Stimulated activated CD8-positive, alpha-beta memory T cell treated with anti-CD3 and anti-CD28 coated beads, Interleukin-12 subunit alpha, Interleukin-12 subunit beta, amount 100 ng/mL, for 1 hour (primary cell): Measurements from ENCODE around the gene TSHZ3.

ENCODE experiments used
- DNase-seq: peaks from one replicate; pipeline ENCODE4 v3.0.0-alpha.2; 2020; ENCODE audit warnings: low read depth

The TSHZ3 gene

DNA sequence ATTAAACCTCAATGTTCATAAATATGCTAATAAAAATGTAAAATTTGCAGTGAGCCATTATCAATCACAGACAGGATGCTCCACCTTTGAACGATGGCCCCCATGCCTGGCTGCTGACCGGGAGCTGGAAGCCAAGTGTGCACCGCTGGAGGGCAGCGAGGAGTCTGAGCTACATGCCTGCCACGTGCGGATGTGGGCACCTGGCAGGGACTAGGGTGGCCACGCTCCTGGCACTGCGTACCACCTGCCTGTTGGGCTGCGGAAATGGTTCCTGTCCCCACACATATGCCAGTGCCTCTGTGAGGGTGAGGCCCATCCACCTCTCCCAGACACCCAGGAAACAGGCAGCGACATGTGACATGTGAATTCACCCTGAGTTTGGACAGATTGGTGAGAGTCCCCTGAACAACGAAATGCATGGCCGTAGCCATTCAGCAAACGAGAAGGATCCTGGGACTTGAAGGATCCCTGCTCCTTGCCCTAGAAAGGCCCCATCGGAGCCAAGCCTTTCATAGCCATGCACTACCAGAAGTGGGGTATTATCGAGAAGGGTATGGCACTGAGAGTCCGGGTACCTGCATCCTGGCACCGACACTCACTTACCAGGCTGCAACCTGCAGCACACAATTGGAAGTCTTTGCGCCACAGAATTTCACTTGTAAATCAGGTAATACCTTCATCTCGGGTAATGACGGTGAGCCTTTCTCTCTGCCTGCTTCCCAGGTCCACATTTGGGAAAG lies 35.8 kb downstream of the TSHZ3 start:
- DNase-seq, result no peak

DNA sequence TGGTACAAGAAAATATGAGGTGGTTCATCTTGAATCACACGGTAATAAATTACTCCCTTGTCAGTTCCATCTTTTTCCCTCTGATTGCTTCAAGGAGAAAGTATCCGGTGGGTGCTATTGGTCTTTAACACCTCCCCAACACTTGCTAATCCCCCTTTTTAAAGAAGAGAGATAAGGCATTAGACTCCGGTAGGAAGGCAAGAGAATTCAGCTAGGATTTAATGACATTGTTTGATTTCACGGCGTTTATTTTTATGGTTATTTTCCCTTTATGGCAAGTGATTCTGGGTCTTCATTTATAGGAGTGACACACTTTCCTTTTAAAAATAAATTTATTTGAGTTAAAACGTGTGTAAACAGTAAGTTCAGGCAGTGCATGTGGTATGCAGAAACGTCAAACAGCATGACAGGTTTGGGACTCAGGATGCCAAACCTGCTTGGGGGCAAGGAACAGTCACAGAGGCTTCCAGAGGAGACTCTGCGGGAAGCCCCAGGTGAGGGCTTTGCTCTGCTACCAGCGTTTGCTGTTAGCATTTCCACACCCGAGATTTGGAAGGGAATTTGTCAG lies 36.5 kb downstream of the TSHZ3 start:
- no peak for DNase-seq

- no peak for DNase-seq
Observed at GRCh38 chr19:31312009-31312676, 37.1 kb downstream of the TSHZ3 start.

DNA sequence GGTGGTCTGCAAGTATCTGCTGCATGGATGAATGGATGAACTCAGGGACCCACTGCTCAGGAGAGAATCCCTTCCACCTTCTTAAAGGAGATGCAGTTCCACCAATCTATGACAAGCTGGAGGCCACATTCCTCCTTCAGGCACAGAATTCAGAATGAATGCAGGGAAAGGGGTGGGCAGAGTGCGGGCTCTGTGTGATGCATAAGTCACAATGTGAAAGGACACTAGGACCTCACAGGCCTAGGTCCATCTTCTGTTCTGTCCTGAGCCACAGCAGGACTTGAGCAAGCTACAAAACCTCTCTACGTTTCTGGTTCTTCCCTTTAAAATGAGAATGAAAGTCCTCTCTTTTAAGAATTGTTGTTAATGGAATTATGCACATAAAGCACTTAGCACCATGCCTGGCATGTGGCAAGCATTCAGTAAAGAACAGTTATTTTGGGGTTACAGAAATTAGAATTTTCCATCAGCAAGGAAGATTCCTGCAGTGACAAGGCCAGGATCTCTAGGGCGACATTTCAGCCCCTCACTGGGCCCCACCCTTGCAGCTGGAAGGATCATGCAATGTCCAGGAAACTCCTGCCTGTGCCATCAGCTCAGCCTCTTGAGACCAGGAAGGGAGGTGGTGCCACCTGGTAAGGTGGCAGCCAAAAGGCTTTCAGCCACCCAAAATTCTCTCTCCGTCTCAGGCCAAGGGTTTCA lies 38.7 kb downstream of the TSHZ3 start:
- DNase-seq, result no peak

GRCh38 chr19:31308781-31309180 lies 40.5 kb downstream of the TSHZ3 start:
- DNase-seq, result no peak

- no peak for DNase-seq
Observed at GRCh38 chr19:31307071-31307669, 42.1 kb downstream of the TSHZ3 start.

GRCh38 chr19:31306006-31306753 lies 43.1 kb downstream of the TSHZ3 start:
- no peak for DNase-seq

DNA sequence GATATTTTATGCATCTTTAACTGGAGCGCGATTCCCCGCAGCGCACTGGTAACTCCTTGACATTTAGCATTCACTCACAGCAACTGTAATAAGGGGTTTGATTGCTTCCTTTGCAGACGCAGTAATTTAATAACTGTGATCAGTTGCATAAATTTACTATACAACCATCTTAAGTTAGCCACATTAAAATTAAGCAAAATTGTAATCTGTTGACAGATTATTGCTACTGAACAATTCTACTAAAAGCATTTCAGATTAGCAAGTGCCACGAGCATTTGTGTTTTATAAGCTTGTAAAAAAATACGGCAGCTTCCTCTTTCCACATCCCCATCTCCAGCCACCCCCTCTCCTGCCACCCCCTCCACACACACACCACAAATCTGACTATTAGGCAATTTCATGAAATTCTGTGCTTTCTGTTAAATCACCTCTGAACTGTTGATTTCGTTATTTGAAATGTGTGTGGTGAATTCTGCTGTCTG lies 44.4 kb downstream of the TSHZ3 start:
- DNase-seq, result no peak

DNA sequence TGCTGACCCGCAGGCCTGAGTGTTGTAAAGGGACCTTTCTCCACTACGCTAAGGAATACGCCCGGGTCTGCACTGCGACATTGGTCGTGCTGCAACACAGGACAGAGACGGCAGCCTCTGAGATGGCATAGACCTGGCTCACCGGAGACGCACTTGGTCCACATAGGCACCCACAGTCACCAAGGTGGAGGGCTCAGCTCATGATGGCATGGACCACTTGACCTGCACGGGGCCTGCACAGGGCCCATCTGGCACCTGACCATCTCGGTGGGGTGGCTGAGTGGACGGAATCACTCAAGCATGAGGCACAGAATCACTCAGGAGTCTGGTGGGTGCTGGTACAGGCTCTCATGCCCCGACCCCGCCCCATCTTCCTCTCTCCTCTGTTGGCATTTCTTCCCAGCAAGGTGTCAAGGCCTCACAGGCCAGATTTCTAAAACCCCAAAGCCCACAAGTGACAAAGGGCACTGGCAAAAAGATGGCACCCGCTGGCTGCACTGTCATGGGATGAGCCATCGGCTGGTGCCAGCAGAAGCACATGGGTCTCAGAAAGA lies 45.9 kb downstream of the TSHZ3 start:
- DNase-seq, result no peak

GRCh38 chr19:31301306-31301980 lies 47.8 kb downstream of the TSHZ3 start:
- no peak for DNase-seq

GRCh38 chr19:31300422-31300821 lies 48.8 kb downstream of the TSHZ3 start:
- DNase-seq, result no peak

DNA sequence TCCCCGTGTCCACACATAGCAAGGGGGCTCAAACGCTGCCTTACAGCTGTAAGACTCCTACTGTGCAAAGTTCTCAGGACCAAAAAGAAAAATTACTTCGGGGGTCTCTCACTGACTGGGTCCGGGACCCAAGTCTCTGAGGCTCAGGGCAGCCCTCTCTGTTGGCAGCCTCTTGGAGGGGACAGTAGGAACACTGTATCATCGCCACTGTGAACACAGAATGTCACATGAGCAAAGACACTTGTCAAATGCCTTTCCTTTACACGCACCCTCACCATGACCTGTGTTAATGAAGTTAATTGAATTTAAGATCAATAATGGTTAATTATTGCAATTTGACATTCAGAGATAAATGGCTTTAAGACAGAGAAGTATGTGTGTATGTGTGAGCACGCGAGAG lies 49.6 kb downstream of the TSHZ3 start:
- DNase-seq, result no peak

- no peak for DNase-seq
Observed at GRCh38 chr19:31297991-31298390, 51.2 kb downstream of the TSHZ3 start.

GRCh38 chr19:31296741-31297390 lies 52.4 kb downstream of the TSHZ3 start:
- DNase-seq, result no peak

DNA sequence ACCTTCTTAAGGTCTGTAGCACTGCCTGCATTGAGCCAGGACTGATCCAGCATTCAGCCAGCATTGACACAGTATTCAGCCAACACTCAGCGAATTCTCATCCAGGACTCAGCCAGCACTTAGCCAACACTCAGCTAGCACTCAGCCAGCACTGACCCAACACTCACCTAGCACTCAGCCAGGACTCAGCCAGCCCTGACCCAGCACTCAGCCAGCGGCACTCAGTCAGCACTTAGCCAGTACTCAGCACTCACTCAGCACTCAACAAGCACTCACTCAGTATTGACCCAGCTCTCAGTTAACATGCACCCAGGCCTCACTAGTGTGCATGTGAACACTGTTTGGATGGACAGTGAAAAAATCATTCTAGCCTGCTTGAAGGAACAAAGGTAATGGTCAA lies 55.0 kb downstream of the TSHZ3 start:
- no peak for DNase-seq

GRCh38 chr19:31292639-31293185 lies 56.5 kb downstream of the TSHZ3 start:
- no peak for DNase-seq

GRCh38 chr19:31290931-31291590 lies 58.2 kb downstream of the TSHZ3 start:
- no peak for DNase-seq

- DNase-seq, result no peak
Observed at GRCh38 chr19:31289976-31290375, 59.3 kb downstream of the TSHZ3 start.

DNA sequence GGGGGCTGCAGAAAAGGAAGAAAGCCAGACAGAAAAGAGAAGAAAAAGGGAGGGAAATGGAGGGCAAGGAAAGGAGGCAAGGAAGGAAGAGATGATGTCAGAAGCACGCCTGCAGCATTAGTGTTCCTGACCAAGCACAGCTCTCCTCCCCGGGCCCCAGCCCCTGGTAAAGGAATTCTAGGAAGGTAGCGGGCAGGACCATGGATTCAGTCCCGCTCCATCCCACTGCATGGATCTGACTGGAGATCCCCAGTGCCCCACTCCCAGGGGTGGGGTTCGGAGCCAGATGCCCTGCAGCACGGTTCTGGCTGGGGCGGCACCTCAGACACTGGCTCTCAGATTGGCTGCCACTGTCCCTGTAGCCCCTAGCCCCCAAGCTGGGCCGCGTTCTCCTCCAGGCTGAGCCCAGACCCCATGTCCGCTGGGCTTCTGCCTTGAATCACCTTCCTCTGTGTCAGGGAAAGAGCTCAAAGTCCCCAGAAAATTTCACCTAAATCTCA lies 59.8 kb downstream of the TSHZ3 start:
- DNase-seq, result no peak
